ENCODE measurements around the gene CHST2.

Gene CHST2

DNA sequence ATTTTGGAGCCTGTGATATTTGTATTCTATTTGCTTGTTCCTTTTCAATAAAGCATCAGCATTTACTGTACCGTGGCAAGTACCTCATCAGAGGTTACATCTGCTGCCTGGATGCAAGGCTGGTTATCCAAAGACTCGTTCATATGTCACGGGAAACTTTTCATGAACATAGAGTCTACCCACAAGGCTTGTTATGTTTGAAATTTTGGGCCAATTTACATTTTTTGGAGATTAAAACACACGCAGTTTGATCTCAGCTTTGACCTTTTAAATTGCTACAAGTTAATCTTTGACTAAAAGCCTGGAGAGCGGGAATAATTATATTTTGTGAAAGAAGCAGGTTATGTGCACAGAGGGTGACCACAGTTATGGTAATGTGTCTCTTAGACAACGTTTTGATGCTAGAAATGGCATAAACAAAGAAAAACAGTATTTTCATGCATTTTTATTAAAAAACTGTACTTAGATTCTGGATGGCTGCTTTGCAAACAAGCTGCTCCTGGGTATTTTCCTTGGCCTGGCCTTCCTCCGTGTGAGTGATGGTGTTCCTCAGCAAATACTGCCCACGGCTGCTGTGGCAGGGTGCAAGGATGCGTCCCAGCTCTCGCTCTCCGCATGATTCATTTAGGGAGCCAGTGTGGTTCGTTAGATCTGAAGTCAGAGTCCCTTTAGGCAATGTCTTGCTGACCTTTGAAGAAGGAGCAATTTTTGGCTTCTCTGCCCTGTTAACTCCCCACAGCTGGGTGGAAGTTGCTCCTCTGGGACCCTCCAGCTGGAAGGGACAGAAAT lies 27.1 kb downstream of the CHST2 start:
- TF ChIP-seq CTCF (IDR thresholded peaks at IDR 0.05): no peak
- DNase-seq (ENCODE audit: low spot score): no peak
- no peak overlapping the region for H3K27ac ChIP-seq
- no peak overlapping the region for H3K4me3 ChIP-seq

GRCh38 chr3:143147707-143148106 lies 28.1 kb downstream of the CHST2 start:
- no peak overlapping the region for H3K27ac ChIP-seq
- no peak for TF ChIP-seq CTCF (IDR thresholded peaks at IDR 0.05)
- H3K4me3 ChIP-seq: no peak overlapping the region
- no peak for DNase-seq (ENCODE audit: low spot score)

GRCh38 chr3:143150071-143150470 lies 30.5 kb downstream of the CHST2 start:
- no peak for TF ChIP-seq CTCF (IDR thresholded peaks at IDR 0.05)
- no peak overlapping the region for H3K27ac ChIP-seq
- DNase-seq (ENCODE audit: low spot score): no peak
- no peak overlapping the region for H3K4me3 ChIP-seq

GRCh38 chr3:143151004-143151731 lies 31.6 kb downstream of the CHST2 start:
- TF ChIP-seq CTCF (IDR thresholded peaks at IDR 0.05): no peak
- no peak overlapping the region for H3K4me3 ChIP-seq
- no peak overlapping the region for H3K27ac ChIP-seq
- no peak for DNase-seq (ENCODE audit: low spot score)

- Histone ChIP-seq H3K4me3 (no peak overlapping the region), H3K27ac (no peak overlapping the region)
- DNase-seq (ENCODE audit: low spot score): no peak
- no peak for TF ChIP-seq CTCF (IDR thresholded peaks at IDR 0.05)
These were observed 32.5 kb downstream of the CHST2 start for GRCh38 chr3:143152043-143152442.

- TF ChIP-seq CTCF (IDR thresholded peaks at IDR 0.05): no peak
- no peak for DNase-seq (ENCODE audit: low spot score)
- Histone ChIP-seq H3K4me3 (no peak overlapping the region), H3K27ac (no peak overlapping the region)
These were observed 36.2 kb downstream of the CHST2 start for GRCh38 chr3:143155756-143156155.
